ENCODE measurements around the gene NOL8. TPM values are rescaled to one million over a fixed set of nuclear protein-coding genes. Genes with fewer than 3 reads are reported as not detected.

The NOL8 gene
- total RNA-seq, 1 experiment from 2014 or later = 32.2 TPM

DNA sequence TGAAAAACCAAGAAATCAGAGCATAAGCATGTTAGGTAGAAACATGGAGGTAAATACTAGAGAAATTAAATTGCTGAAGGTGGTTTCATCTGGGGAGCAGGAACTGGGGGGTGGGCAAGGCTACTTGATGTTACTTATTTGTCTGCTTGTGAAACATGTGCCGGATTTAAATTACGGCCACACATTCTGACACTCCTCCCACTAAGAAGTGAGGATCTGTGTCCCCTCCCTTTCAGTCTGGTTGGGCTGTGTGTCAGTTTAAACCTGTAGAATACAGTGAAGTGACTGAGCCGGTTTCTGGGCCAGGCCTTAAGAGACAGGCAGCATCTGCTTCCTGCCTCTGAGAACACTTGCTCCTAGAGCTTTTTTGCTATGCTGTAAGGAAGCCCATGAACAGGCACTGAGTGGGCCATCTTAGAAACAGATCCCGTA is 29.3 kb downstream of the NOL8 start:
- no peak overlapping the region for H3K4me3 Mint-ChIP-seq
- no peaks in the 10 kb centered on the region for H3K9me3 Mint-ChIP-seq
- ATAC-seq (no peak), DNase-seq (ENCODE audit: low spot score) (no peak)
- peak overlapping the region; percentile 70; the same call in 1 of the 2 replicates for H3K27ac Mint-ChIP-seq
- H3K36me3 Mint-ChIP-seq = peaks cover 46% of the 10 kb centered on the region
- TF ChIP-seq TEAD1 (CRISPR knock-in tag; IDR thresholded peaks at IDR 0.05) (no peak), NR2C2 (CRISPR knock-in tag; IDR thresholded peaks at IDR 0.05) (no peak), RORB (CRISPR knock-in tag; IDR thresholded peaks at IDR 0.05) (no peak), CBFB (CRISPR knock-in tag; IDR thresholded peaks at IDR 0.05; ENCODE audit: low read depth) (no peak), ELF4 (CRISPR knock-in tag; IDR thresholded peaks at IDR 0.05; ENCODE audit: low read depth) (no peak), CREB1 (CRISPR knock-in tag; IDR thresholded peaks at IDR 0.05) (no peak), TP53 (CRISPR knock-in tag; IDR thresholded peaks at IDR 0.05) (no peak), GRHL2 (CRISPR knock-in tag; IDR thresholded peaks at IDR 0.05; ENCODE audit: insufficient replicate concordance, severe bottlenecking) (no peak), ZNF138 (CRISPR knock-in tag; conservative IDR thresholded peaks at IDR 0.05) (no peak), GABPB1 (CRISPR knock-in tag; IDR thresholded peaks at IDR 0.05) (no peak)
- TF ChIP-seq, protein P1, sequence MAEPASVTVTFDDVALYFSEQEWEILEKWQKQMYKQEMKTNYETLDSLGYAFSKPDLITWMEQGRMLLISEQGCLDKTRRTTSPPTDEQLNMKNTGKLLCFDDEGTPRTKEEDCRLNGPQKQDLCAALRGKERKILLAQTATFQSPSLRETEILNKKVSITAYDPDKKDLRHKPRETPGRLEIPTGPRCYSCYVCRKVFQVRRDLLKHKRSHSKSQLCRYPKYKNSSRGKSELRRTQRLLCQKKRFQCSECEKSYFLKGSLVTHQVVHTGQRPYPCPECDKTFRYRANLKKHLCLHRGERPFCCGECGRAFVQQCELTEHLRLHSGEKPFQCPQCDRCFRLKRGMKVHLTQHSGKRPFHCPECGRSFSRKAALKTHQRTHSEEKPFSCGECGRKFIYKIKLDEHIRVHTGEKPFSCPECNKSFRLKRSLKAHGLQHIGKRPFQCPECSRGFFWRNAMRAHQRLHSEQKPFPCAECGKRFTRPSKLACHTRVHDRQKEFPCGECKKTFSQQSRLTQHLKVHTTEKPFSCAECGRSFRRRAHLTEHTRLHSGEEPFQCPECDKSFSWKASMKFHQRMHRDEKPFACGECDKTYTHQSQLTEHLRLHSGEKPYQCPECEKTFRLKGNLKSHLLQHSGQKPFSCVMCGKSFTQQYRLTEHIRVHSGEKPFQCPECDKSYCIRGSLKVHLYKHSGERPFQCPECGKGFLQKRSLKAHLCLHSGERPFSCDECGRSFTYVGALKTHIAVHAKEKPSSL (CRISPR knock-in tag; conservative IDR thresholded peaks at IDR 0.05) = no peak
- TF ChIP-seq, protein P2, sequence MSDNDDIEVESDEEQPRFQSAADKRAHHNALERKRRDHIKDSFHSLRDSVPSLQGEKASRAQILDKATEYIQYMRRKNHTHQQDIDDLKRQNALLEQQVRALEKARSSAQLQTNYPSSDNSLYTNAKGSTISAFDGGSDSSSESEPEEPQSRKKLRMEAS (CRISPR knock-in tag; IDR thresholded peaks at IDR 0.05) = no peak
- TF ChIP-seq, protein P3, sequence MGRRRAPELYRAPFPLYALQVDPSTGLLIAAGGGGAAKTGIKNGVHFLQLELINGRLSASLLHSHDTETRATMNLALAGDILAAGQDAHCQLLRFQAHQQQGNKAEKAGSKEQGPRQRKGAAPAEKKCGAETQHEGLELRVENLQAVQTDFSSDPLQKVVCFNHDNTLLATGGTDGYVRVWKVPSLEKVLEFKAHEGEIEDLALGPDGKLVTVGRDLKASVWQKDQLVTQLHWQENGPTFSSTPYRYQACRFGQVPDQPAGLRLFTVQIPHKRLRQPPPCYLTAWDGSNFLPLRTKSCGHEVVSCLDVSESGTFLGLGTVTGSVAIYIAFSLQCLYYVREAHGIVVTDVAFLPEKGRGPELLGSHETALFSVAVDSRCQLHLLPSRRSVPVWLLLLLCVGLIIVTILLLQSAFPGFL (CRISPR knock-in tag; IDR thresholded peaks at IDR 0.05; ENCODE audit: borderline replicate concordance) = no peak
- TF ChIP-seq, protein P4, sequence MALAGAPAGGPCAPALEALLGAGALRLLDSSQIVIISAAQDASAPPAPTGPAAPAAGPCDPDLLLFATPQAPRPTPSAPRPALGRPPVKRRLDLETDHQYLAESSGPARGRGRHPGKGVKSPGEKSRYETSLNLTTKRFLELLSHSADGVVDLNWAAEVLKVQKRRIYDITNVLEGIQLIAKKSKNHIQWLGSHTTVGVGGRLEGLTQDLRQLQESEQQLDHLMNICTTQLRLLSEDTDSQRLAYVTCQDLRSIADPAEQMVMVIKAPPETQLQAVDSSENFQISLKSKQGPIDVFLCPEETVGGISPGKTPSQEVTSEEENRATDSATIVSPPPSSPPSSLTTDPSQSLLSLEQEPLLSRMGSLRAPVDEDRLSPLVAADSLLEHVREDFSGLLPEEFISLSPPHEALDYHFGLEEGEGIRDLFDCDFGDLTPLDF (CRISPR knock-in tag; IDR thresholded peaks at IDR 0.05) = no peak
- TF ChIP-seq, protein P5, sequence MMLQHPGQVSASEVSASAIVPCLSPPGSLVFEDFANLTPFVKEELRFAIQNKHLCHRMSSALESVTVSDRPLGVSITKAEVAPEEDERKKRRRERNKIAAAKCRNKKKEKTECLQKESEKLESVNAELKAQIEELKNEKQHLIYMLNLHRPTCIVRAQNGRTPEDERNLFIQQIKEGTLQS (CRISPR knock-in tag; conservative IDR thresholded peaks at IDR 0.05) = no peak
- TF ChIP-seq, protein P6, sequence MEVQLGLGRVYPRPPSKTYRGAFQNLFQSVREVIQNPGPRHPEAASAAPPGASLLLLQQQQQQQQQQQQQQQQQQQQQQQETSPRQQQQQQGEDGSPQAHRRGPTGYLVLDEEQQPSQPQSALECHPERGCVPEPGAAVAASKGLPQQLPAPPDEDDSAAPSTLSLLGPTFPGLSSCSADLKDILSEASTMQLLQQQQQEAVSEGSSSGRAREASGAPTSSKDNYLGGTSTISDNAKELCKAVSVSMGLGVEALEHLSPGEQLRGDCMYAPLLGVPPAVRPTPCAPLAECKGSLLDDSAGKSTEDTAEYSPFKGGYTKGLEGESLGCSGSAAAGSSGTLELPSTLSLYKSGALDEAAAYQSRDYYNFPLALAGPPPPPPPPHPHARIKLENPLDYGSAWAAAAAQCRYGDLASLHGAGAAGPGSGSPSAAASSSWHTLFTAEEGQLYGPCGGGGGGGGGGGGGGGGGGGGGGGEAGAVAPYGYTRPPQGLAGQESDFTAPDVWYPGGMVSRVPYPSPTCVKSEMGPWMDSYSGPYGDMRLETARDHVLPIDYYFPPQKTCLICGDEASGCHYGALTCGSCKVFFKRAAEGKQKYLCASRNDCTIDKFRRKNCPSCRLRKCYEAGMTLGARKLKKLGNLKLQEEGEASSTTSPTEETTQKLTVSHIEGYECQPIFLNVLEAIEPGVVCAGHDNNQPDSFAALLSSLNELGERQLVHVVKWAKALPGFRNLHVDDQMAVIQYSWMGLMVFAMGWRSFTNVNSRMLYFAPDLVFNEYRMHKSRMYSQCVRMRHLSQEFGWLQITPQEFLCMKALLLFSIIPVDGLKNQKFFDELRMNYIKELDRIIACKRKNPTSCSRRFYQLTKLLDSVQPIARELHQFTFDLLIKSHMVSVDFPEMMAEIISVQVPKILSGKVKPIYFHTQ (CRISPR knock-in tag; IDR thresholded peaks at IDR 0.05) = no peak
- TF ChIP-seq, protein P7, sequence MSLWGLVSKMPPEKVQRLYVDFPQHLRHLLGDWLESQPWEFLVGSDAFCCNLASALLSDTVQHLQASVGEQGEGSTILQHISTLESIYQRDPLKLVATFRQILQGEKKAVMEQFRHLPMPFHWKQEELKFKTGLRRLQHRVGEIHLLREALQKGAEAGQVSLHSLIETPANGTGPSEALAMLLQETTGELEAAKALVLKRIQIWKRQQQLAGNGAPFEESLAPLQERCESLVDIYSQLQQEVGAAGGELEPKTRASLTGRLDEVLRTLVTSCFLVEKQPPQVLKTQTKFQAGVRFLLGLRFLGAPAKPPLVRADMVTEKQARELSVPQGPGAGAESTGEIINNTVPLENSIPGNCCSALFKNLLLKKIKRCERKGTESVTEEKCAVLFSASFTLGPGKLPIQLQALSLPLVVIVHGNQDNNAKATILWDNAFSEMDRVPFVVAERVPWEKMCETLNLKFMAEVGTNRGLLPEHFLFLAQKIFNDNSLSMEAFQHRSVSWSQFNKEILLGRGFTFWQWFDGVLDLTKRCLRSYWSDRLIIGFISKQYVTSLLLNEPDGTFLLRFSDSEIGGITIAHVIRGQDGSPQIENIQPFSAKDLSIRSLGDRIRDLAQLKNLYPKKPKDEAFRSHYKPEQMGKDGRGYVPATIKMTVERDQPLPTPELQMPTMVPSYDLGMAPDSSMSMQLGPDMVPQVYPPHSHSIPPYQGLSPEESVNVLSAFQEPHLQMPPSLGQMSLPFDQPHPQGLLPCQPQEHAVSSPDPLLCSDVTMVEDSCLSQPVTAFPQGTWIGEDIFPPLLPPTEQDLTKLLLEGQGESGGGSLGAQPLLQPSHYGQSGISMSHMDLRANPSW (CRISPR knock-in tag; conservative IDR thresholded peaks at IDR 0.05; ENCODE audit: low read depth) = no peak
- TF ChIP-seq, protein P8, sequence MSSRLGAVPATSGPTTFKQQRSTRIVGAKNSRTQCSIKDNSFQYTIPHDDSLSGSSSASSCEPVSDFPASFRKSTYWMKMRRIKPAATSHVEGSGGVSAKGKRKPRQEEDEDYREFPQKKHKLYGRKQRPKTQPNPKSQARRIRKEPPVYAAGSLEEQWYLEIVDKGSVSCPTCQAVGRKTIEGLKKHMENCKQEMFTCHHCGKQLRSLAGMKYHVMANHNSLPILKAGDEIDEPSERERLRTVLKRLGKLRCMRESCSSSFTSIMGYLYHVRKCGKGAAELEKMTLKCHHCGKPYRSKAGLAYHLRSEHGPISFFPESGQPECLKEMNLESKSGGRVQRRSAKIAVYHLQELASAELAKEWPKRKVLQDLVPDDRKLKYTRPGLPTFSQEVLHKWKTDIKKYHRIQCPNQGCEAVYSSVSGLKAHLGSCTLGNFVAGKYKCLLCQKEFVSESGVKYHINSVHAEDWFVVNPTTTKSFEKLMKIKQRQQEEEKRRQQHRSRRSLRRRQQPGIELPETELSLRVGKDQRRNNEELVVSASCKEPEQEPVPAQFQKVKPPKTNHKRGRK (CRISPR knock-in tag; IDR thresholded peaks at IDR 0.05; ENCODE audit: borderline replicate concordance) = no peak
- ChIA-PET CTCF (no interaction called here), POLR2A (no interaction called here)
- H3K4me1 Mint-ChIP-seq = peaks cover 16% of the 10 kb centered on the region
- H3K27me3 Mint-ChIP-seq (ENCODE audit: low read depth) = no peaks in the 10 kb centered on the region
